Astrocyte (in vitro differentiated cells and primary cell): ENCODE data around the gene PNKD.

Experiments
- EZH2 ChIP-seq: IDR thresholded peaks from 2 replicates; pipeline ENCODE4 v1.6.1; 2012; ENCODE audit warnings: mild to moderate bottlenecking, low read length, inconsistent platforms; ENCODE audit not compliant: insufficient read depth
- TF ChIP-seq, protein P1 (sequence below): IDR thresholded peaks from 2 replicates; pipeline ENCODE4 v1.5.1; 2011; ENCODE audit warnings: low read depth, mild to moderate bottlenecking, inconsistent platforms, low read length, moderate library complexity; ENCODE audit not compliant: insufficient read depth

DNA sequence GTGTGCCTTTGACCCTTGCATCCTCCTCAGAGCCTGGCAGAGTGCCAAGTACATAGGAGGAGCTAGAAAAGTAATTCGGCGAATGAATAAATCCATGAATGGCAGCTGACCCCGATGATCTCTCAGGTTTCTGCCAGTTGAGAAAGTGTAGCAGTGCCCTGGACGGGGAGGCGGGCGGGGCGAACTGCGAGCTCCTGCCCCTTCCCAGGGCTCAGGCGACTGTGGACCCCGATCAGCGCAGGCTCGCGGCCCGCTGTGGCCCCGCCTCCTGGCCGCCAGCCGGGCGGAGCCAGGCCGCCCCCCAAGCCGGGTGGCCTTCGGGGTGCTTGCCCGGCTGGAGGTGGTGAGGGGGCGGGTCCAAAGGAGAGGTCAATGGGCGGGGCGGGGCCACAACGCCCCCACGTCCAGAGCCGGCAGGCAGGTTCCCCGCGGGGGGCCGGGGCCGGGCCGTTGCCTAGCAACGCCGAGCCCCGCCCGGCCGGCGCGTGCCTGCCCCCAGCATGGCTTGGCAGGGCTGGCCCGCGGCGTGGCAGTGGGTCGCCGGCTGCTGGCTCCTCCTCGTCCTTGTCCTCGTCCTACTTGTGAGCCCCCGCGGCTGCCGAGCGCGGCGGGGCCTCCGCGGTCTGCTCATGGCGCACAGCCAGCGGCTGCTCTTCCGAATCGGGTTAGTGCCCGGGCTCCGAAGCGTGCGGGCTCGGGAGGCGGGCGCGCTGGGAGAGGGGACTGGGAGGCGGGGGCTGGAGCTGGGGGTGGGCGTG lies 52.6 kb downstream of the PNKD start:
- TF ChIP-seq, protein P1, sequence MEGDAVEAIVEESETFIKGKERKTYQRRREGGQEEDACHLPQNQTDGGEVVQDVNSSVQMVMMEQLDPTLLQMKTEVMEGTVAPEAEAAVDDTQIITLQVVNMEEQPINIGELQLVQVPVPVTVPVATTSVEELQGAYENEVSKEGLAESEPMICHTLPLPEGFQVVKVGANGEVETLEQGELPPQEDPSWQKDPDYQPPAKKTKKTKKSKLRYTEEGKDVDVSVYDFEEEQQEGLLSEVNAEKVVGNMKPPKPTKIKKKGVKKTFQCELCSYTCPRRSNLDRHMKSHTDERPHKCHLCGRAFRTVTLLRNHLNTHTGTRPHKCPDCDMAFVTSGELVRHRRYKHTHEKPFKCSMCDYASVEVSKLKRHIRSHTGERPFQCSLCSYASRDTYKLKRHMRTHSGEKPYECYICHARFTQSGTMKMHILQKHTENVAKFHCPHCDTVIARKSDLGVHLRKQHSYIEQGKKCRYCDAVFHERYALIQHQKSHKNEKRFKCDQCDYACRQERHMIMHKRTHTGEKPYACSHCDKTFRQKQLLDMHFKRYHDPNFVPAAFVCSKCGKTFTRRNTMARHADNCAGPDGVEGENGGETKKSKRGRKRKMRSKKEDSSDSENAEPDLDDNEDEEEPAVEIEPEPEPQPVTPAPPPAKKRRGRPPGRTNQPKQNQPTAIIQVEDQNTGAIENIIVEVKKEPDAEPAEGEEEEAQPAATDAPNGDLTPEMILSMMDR = no peak
- TF ChIP-seq EZH2 = no peak
